ENCODE results near the gene ZDHHC14.

GRCh38 chr6:157661652-157662051 lies 280.7 kb downstream of the ZDHHC14 start:
- TF ChIP-seq CTCF (IDR thresholded peaks at IDR 0.05; ENCODE audit: insufficient read depth, low read length) (no peak), POLR2AphosphoS5 (IDR thresholded peaks at IDR 0.05; ENCODE audit: low read depth) (no peak)
